Upper lobe of right lung (tissue), 1 donor: ENCODE measurements around the gene GPATCH2L. TPM values are rescaled to one million over a fixed set of nuclear protein-coding genes. Genes with fewer than 3 reads are reported as not detected.

Source experiments
- ATAC-seq: fragments of 200-7000 bp; cut with Tn5 transposase; one replicate; pipeline ENCODE4 v1.9.1; 2020; ENCODE audit warnings: mild to moderate bottlenecking, moderate library complexity
- DNase-seq: peaks from one replicate; pipeline ENCODE4 v3.0.0-alpha.2; 2020
- H3K27ac ChIP-seq: fragments of 200-600 bp; one replicate; pipeline ENCODE4 v1.8.0; 2022
- H3K27me3 ChIP-seq: fragments of 200-600 bp; one replicate; pipeline ENCODE4 v1.8.0; 2022; ENCODE audit warnings: mild to moderate bottlenecking
- H3K36me3 ChIP-seq: fragments of 200-600 bp; one replicate; pipeline ENCODE4 v1.8.0; 2022
- H3K4me1 ChIP-seq: fragments of 200-600 bp; one replicate; pipeline ENCODE4 v1.8.0; 2022
- H3K4me3 ChIP-seq: fragments of 200-600 bp; one replicate; pipeline ENCODE4 v1.8.0; 2022; ENCODE audit warnings: mild to moderate bottlenecking
- H3K9me3 ChIP-seq: fragments of 200-600 bp; one replicate; pipeline ENCODE4 v1.8.0; 2022
- intact Hi-C: fragments of 100-400 bp; cut with DNase I; formaldehyde crosslinking; loops from one replicate; pipeline ENCODE4 v1.11.0; 2022
- total RNA-seq: library from RNA; stranded (reverse); fragmentation: NEBNext Ultra II Directional; extraction: Animal tissue kit (Norgen Biotek cat#: 25700); gene quantifications from one replicate; pipeline ENCODE4 v1.2.1, GENCODE V29; 2021
- TF ChIP-seq, protein P1 (sequence below): fragments of 200-600 bp; IDR thresholded peaks from one replicate; pipeline ENCODE4 v1.8.0; 2022; ENCODE audit warnings: antibody characterized with exemption
- donor health status: DM: no; HTN: yes; CAD: no; lungs with severe emphysema.

Gene GPATCH2L
- total RNA-seq, 1 donor from 2014 or later, result 46.5 TPM

DNA sequence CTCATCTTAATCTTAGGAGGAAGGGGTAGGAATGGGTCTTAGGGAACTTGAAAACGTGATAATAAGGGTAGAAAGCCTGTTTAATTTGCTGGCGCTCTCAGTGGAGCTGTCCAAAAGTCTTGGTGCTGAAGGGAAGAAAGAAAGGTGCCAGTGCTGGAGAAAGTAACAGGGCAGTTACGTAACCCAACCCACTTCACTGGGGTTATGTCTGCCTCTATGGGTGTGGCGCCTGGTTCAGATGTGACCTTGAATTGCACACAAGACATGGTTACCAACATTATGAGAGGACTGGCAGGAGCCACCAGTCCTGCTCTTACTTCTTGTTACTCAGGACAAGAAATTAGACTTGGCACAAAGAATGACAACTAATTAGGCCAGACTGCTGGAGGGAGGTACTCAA, 18.6 kb upstream of the GPATCH2L start:
- peak; percentile 22 for ATAC-seq
- intact Hi-C loops, result no loop called here
- DNase-seq, result no peak
- no peaks in the 10 kb centered on the region for H3K4me1 ChIP-seq
- H3K4me3 ChIP-seq, result no peak overlapping the region
- H3K27ac ChIP-seq, result no peak overlapping the region
- TF ChIP-seq, protein P1, sequence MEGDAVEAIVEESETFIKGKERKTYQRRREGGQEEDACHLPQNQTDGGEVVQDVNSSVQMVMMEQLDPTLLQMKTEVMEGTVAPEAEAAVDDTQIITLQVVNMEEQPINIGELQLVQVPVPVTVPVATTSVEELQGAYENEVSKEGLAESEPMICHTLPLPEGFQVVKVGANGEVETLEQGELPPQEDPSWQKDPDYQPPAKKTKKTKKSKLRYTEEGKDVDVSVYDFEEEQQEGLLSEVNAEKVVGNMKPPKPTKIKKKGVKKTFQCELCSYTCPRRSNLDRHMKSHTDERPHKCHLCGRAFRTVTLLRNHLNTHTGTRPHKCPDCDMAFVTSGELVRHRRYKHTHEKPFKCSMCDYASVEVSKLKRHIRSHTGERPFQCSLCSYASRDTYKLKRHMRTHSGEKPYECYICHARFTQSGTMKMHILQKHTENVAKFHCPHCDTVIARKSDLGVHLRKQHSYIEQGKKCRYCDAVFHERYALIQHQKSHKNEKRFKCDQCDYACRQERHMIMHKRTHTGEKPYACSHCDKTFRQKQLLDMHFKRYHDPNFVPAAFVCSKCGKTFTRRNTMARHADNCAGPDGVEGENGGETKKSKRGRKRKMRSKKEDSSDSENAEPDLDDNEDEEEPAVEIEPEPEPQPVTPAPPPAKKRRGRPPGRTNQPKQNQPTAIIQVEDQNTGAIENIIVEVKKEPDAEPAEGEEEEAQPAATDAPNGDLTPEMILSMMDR, result no peak
- peaks cover 75% of the 10 kb centered on the region for H3K27me3 ChIP-seq
- H3K9me3 ChIP-seq, result no peaks in the 10 kb centered on the region
- no peaks in the 10 kb centered on the region for H3K36me3 ChIP-seq

DNA sequence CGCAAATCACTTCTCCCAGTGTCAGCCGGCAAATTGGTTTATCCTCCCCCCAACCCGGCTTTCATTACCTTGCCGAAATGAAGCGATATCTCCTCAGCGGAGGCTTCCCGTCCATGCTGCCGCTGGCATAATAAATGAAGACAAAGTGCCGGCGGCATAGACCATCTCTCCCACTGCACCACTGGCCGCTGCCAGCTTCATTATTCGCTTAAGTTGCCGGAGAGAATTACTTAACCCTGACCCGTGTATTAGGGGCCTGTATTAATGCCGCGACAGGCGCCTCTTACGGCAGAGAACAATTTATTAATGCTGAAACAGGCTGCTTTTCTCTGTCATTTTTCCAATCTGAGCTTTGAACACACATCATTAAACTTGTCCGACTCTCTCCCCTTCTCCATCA, 17.5 kb upstream of the GPATCH2L start:
- no peak overlapping the region for H3K27ac ChIP-seq
- H3K4me3 ChIP-seq, result no peak overlapping the region
- TF ChIP-seq, protein P1, result no peak
- peaks cover 8% of the 10 kb centered on the region for H3K4me1 ChIP-seq
- H3K36me3 ChIP-seq, result no peaks in the 10 kb centered on the region
- DNase-seq, result no peak
- H3K27me3 ChIP-seq, result peaks cover 86% of the 10 kb centered on the region
- intact Hi-C loops, result no loop called here
- H3K9me3 ChIP-seq, result no peaks in the 10 kb centered on the region
- no peak for ATAC-seq

DNA sequence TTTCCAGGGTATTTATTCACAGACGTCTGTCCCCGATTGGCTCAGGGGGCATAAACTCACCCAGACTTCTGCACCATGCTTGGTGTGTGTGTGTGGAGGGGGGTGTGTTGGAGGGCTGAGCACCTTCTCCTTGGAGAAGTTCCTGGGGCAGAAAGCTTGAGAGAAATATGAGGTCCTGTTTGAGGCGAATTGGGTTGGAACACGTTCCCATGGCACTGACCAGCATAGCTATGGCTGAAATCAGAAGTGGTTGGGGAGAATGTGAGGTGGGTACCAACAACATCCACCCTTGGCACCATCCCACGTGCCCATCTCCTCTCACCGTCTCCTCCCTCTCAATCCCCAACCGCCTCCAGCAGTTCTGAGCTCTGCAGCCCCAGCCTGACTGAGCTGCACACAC, 16.0 kb upstream of the GPATCH2L start:
- peaks cover 87% of the 10 kb centered on the region for H3K27me3 ChIP-seq
- TF ChIP-seq, protein P1, result no peak
- peaks cover 8% of the 10 kb centered on the region for H3K4me1 ChIP-seq
- ATAC-seq (no peak), DNase-seq (no peak)
- H3K36me3 ChIP-seq, result no peaks in the 10 kb centered on the region
- H3K27ac ChIP-seq, result no peak overlapping the region
- H3K9me3 ChIP-seq, result no peaks in the 10 kb centered on the region
- no peak overlapping the region for H3K4me3 ChIP-seq
- intact Hi-C loops, result no loop called here

DNA sequence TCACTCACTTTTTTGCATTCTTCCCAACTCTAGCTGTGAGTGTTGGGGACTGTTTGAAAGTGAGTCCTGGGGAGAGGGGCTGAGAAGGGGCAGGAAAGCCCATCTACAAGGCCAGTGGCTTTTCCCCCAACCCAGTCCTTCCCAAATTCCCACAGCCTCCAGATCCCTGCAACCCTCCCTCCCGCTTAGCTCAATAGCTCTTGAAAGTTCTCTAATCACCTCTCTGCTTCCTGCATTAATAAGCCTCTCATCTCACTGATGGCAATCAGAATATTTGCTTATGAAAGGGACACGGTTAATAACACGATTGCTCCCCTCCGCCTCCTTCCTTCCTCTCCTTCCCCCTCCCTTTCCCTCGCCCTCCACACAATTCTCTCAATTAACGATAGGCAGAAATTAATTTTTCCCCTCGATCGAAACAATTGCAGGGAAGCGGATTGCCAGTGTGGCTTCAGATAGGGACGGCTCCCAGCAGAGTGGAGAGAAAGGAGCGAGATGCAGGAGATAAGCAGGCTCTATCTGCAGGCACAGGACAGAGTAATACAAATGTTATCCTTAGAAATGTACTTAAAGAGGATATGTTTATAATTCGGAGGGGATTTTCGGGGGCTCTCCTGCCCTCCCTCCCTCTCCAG, 15.1 kb upstream of the GPATCH2L start:
- TF ChIP-seq, protein P1, result no peak
- Histone ChIP-seq H3K4me1 (peaks cover 8% of the 10 kb centered on the region), H3K36me3 (no peaks in the 10 kb centered on the region), H3K27me3 (peaks cover 88% of the 10 kb centered on the region), H3K9me3 (no peaks in the 10 kb centered on the region), H3K27ac (no peak overlapping the region), H3K4me3 (no peak overlapping the region)
- DNase-seq, result no peak
- ATAC-seq, result no peak
- intact Hi-C loops, result no loop called here

DNA sequence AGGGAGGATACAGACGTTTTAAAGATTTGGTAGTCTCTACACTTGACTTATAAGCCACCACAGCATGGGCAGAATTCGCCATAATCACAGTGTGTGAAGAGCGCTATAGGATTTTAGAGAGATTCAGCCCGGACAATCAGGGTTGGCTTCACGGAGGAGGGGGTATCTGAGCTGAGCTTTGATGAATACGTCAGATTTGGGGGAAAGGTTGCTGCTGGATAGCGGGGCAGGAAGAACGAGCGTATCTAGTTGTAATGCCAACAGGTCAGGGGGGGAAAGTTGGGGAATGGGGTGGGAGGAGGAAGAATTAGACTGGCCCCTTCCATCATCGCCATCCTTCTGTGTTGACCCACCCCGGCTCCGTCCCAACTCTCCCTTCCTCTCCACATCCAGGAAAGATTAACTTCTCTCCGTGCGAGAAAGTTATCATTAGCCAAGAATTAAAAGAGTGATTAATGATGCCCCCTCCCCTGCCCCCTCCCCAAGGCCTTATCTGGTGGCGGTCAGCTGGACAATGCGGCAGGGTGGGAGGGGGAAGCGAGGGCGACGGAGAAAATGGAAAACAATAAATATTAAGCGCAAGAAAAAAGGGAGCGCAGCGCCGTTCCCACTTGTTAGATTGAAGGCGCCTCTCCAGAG, 13.5 kb upstream of the GPATCH2L start:
- H3K9me3 ChIP-seq, result peaks cover 2% of the 10 kb centered on the region
- TF ChIP-seq, protein P1, result no peak
- ATAC-seq (no peak), DNase-seq (no peak)
- H3K4me1 ChIP-seq, result peaks cover 8% of the 10 kb centered on the region
- H3K27me3 ChIP-seq, result peaks cover 78% of the 10 kb centered on the region
- peak overlapping the region; percentile 10 for H3K4me3 ChIP-seq
- intact Hi-C loops, result no loop called here
- H3K27ac ChIP-seq, result no peak overlapping the region
- no peaks in the 10 kb centered on the region for H3K36me3 ChIP-seq
